ENCODE measurements around the gene PLA2G6. TPM values are rescaled to one million over a fixed set of nuclear protein-coding genes. Genes with fewer than 3 reads are reported as not detected.

The PLA2G6 gene
- total RNA-seq, 1 experiment from 2014 or later, result 6.0 TPM

DNA sequence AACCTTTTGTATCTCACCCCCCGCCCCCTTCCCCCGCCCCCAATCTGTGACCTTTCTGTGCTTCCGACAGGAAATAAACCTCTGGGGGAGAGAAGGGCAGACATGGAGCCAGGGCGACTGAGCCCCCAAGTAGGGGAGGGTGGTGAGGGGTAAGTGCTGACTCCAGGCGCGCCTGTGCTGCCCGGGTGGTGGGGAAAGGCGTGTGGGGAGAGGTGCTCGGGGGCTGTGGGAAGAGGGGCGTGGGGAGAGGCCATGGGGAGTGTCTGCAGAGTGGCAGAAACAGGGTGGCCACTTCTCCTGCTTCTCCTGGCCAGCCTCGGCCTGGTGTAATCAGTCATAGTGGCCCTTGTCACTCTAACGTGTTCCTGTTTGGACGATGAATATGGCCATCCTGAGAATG lies 105.7 kb downstream of the PLA2G6 start:
- no peaks in the 10 kb centered on the region for H3K79me2 ChIP-seq (ENCODE audit: low read length)
- H3K4me3 ChIP-seq (ENCODE audit: low read length), result no peak overlapping the region
- no peaks in the 10 kb centered on the region for H4K20me1 ChIP-seq (ENCODE audit: low read length)
- no peak for DNase-seq
- no peak overlapping the region for H3K9ac ChIP-seq (ENCODE audit: low read length)
- no peak for ATAC-seq
- no peaks in the 10 kb centered on the region for H3K4me1 ChIP-seq (ENCODE audit: insufficient read depth, low read length)
- BruUV-seq (replicated peaks), result no TSS peak
- H3K9me2 ChIP-seq (replicated peaks; ENCODE audit: low read length), result no peaks in the 10 kb centered on the region
- TF ChIP-seq EZH2phosphoT487 (IDR thresholded peaks at IDR 0.05; ENCODE audit: borderline replicate concordance, low read length) (no peak), EZH2 (IDR thresholded peaks at IDR 0.05; ENCODE audit: low read length, unreplicated experiment) (no peak)
- TF ChIP-seq, protein P1, sequence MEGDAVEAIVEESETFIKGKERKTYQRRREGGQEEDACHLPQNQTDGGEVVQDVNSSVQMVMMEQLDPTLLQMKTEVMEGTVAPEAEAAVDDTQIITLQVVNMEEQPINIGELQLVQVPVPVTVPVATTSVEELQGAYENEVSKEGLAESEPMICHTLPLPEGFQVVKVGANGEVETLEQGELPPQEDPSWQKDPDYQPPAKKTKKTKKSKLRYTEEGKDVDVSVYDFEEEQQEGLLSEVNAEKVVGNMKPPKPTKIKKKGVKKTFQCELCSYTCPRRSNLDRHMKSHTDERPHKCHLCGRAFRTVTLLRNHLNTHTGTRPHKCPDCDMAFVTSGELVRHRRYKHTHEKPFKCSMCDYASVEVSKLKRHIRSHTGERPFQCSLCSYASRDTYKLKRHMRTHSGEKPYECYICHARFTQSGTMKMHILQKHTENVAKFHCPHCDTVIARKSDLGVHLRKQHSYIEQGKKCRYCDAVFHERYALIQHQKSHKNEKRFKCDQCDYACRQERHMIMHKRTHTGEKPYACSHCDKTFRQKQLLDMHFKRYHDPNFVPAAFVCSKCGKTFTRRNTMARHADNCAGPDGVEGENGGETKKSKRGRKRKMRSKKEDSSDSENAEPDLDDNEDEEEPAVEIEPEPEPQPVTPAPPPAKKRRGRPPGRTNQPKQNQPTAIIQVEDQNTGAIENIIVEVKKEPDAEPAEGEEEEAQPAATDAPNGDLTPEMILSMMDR (conservative IDR thresholded peaks at IDR 0.05; ENCODE audit: low read depth, low read length), result no peak
- intact Hi-C loops (cut with micrococcal nuclease), result no loop called here
- CTCF ChIA-PET, result no interaction called here
- H3K27ac ChIP-seq (ENCODE audit: low read length), result no peak overlapping the region
- no peak overlapping the region for H3K4me2 ChIP-seq (ENCODE audit: low read length)
- no peak overlapping the region for H2AFZ ChIP-seq (ENCODE audit: low read length)
- no peaks in the 10 kb centered on the region for H3K9me3 ChIP-seq (ENCODE audit: low read length)
- POLR2A ChIA-PET (ENCODE audit: unreplicated experiment), result no interaction called here
- H3F3A ChIP-seq (ENCODE audit: low read length, unreplicated experiment), result no peaks in the 10 kb centered on the region
- no peaks in the 10 kb centered on the region for H3K36me3 ChIP-seq (ENCODE audit: low read depth, low read length)
- H3K27me3 ChIP-seq (ENCODE audit: low read length), result no peaks in the 10 kb centered on the region

DNA sequence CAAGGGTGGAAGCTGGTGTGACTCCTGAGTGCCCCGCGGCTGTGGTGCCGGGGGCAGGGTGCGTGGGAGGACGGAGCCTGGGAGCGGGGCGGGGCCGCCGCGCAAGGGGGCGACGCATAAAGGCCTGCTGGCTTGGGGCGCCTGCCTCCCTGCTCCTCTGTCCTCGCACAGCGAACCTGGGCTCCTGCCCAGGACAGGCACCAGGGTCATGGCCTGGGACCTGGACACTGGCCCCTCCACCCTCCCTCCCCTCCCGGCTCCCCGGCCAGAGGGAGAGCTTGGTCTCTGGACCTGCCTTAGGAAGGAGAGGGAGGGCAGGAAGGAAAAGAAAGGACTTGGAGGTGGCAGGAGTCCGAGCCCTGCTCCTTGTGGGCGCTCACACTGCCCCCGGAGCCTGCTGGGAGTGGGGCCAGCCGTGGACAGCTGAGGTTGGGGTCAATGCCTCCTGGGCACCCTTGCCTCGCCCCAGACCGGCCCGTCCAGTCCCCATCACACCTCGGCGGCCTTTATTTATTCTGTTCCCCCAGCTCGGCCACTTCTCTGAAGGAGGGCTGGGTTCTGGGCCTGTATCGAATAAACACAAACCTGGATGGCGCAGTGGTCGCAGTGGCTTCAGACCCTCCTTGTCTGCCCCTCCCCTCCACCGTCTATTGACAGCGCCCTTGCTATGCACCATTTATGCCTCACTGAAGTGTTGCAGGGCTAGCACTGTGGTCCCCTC lies 106.4 kb downstream of the PLA2G6 start:
- H3K36me3 ChIP-seq (ENCODE audit: low read depth, low read length), result no peaks in the 10 kb centered on the region
- H3K79me2 ChIP-seq (ENCODE audit: low read length), result no peaks in the 10 kb centered on the region
- H3K27ac ChIP-seq (ENCODE audit: low read length), result no peak overlapping the region
- intact Hi-C loops (cut with micrococcal nuclease), result no loop called here
- ChIA-PET POLR2A (ENCODE audit: unreplicated experiment) (no interaction called here), CTCF (no interaction called here)
- no peaks in the 10 kb centered on the region for H3K4me1 ChIP-seq (ENCODE audit: insufficient read depth, low read length)
- no peak for ATAC-seq
- DNase-seq, result no peak
- H4K20me1 ChIP-seq (ENCODE audit: low read length), result no peaks in the 10 kb centered on the region
- H3K4me3 ChIP-seq (ENCODE audit: low read length), result no peak overlapping the region
- H3F3A ChIP-seq (ENCODE audit: low read length, unreplicated experiment), result no peaks in the 10 kb centered on the region
- H3K9me3 ChIP-seq (ENCODE audit: low read length), result no peaks in the 10 kb centered on the region
- H3K9me2 ChIP-seq (replicated peaks; ENCODE audit: low read length), result no peaks in the 10 kb centered on the region
- no peak for TF ChIP-seq EZH2phosphoT487 (IDR thresholded peaks at IDR 0.05; ENCODE audit: borderline replicate concordance, low read length)
- TF ChIP-seq, protein P1 (conservative IDR thresholded peaks at IDR 0.05; ENCODE audit: low read depth, low read length), result no peak
- no peak for TF ChIP-seq EZH2 (IDR thresholded peaks at IDR 0.05; ENCODE audit: low read length, unreplicated experiment)
- no peak overlapping the region for H3K4me2 ChIP-seq (ENCODE audit: low read length)
- H3K9ac ChIP-seq (ENCODE audit: low read length), result no peak overlapping the region
- BruUV-seq (replicated peaks), result no TSS peak
- no peaks in the 10 kb centered on the region for H3K27me3 ChIP-seq (ENCODE audit: low read length)
- H2AFZ ChIP-seq (ENCODE audit: low read length), result no peak overlapping the region

All from PC-3 (cell line).